HS-5 (cell line): ENCODE data around the gene SPATA20.

Experiments
- DNase-seq: peaks from one replicate; pipeline ENCODE4 v3.0.0-alpha.2; 2012; ENCODE audit warnings: low read depth

SPATA20 gene

DNA sequence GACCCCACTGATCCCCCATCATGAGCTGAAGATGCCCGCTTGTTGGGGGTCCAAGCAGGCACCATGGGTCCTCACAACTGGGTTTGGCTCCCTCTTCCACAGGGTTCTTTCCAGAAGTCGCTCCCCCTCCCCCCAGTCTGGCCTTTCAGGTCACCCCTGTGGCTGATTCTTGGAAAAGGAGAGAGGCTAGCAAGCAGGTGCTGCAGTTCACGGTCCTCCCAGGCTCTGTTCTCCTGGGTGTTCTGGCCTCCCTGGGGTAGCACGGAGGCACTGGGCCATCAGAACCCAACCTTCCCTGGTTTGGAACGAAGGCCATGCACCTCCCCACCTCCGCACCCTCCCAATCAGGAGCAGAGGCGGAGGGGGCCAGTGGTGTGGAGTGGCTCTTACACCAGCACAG is 32.4 kb downstream of the SPATA20 start:
- DNase-seq = no peak

DNA sequence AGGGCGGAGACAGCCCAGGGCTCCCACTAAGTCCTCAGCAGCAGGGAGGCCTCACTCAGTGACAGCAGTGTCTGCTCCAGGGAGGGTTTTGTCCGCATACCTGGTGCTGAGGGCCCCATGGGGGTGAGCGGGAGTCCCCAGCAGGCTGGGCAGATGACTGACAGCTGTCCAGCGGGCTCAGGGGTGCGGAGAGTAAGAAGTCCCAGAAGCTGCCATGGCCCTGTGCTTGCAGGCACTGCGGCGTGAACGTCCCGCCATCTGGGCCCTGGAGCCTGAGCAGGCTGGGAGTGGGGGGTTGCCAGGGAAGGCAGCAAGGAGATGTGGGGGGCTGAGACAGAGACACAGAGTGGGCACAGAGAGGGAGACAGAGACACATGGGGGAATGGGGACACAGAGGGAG is 33.7 kb downstream of the SPATA20 start:
- DNase-seq = no peak

DNA sequence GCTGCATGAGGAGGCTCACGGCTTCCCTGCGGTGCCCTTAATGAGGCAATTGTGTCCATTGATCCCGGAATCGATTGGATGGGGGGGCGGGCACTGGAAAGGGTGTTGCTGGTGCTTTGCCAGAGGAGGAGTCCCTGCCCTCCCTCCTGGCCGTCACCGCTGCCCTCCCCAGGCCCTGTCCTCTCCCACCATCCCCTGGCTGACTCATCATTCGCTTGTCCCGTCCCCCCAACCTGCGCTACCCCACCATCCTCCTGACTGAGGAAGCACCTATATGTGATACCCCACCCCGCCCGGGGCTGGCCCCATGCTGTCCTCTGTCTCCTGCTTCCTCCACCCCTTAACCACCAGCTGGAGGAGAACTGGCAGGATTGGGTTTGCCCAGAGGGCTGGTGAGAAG is 34.3 kb downstream of the SPATA20 start:
- no peak for DNase-seq

DNA sequence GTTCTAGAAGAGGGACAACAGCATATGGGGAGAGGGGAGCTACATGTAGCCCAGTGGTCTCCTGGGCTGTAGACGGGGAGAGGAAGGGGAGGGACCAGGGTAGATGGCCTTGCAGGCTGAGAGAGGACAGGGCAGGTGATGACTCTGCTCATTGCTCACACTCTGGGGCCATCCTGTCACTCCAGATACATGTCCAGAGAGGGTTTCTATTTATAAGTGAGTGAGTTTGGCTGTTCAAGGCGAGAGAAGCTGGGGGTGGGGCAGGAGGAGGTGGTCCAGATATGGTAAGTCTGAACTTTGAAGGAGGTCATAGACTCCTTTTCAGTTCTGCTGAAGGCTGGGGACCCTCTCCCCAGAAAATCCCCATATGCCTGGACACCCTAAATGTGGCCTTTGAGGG is 35.8 kb downstream of the SPATA20 start:
- DNase-seq = no peak

DNA sequence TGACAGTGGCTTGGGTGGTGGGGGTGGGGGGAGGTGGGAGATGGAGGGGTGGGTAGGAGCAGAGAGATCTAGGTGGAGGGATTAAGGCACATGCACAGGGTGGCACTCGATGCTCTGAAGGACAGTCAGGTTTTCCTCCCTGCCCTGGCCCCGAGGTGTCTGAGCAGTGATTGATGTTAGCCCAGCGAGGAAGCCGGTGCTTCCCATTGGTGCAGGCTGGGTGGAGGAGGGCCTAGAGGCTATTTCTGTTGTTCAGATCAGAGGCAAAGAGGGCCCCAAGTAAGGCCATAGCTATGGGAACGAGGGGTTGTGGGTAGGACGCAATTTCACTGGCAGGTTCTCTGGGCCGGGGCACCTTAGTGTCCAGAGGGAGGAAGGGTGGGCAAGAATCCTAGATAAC is 36.7 kb downstream of the SPATA20 start:
- DNase-seq = no peak

DNA sequence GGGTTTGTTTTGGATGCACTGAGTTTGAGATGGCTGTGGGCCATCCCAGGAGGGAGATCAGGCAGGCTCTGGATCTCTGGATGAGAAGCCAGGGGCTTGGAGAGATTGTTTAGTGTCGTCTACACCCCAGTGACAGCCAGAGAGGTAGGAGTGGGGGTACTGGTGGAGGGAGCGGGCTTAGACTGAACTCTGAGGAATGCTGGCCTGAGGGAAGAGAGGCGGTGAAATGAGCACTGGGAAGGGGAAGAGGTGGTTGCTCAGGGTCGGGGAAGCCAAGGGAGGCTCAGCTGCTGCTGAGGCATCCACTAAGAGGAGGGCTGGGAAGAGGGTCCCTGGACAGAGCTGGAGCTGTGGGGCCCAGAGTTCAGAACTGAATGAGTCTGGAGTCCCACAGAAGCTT is 37.1 kb downstream of the SPATA20 start:
- no peak for DNase-seq

GRCh38 chr17:50584749-50585148 is 37.8 kb downstream of the SPATA20 start:
- DNase-seq = no peak

DNA sequence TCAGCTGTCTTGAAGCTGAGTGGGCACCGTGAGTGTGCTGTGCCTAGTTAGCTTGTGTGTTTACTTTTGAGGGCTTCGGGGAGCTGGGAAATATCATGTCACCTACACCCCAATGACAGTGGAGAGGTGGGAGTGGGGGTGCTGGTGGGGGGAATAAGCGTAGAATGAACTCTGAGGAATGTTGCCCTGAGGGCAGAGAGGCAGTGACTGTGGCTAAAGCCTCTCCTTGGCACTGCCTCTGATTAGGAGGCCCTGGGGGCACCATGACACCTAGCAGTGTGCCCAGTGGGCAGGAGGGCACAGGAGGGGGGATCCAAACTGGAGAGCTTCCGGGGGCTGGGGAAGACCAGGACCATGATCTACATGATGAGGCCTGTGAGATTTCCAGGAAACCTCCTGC is 38.4 kb downstream of the SPATA20 start:
- no peak for DNase-seq

DNA sequence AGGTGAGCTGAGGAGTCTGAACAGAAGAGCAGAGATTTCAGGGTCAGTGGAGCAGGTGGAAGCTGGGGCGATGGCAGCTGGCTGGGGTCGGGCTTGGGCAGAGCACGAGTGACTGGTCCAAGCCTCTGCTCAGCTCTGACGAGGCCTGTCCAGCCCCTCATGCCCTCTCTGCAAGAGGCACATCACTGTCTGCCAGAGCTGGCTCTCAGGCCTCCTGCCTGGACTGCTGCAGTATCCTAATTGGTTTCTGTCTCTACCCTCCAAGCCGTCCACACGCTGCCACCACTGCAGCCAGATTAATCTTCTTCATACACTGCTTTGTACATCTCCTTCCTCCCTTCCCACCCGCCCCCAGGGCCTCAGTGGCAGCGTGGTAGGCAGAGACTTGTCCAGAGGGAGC is 38.9 kb downstream of the SPATA20 start:
- no peak for DNase-seq

DNA sequence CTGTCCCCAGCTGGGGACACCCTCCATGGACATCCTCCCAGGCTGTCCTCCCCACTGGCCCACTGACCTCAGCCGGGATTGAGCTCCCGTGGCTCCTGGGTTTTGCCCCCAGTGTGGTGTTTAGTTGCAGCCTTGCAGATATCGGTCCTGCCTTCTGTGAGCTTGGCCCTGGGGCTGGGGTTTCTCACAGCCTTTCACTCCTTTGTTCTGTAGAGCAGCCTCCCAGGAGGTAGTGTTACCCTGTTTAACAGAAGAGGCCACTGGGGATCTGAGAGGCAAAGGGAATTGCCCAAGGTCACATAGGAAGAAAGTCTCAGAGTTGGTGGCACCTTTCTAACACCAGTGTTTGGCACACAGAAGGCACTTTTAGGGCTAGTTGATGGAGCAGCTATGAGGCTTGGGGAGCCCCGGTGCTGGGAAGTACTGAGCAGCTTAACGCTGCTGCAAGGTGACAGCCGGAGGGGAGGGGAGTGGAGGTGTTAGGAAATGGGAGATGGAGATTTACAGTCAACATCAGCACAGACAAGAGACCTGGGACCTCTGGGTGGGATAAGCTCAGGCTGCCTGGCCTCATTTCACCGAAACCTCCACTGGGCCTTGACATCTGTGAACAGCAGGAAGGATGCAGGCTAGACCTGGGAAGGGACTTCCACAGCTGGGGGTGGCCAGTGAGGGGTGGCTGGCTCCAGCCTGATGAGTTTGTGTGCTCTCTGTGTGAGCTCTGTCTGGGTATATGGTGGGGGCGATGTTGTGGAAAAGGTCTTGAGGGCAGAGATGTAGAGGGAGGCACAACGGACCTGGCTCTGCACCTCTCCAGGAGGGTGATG is 39.7 kb downstream of the SPATA20 start:
- no peak for DNase-seq

DNA sequence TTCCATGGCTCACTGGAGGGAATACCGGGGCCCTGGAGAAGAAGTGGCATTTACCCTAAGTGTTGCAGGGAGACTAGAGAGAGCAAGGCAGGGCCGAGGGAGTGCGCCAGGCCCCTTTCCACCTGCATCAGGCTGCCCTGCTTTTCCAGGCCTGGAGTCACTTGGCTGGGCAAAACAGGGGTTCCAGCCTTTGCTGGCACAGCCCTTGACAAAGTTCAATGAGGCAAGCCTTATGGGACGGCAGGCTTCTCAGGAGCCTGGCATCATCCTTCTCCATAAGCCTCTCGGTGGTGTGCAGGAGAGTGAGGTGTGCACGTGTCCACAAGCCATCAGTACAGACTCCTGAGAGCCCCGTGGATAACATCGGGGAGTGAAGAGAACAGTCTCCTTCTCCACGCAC is 40.6 kb downstream of the SPATA20 start:
- no peak for DNase-seq

- DNase-seq = no peak
Measured at GRCh38 chr17:50588391-50589049, 41.5 kb downstream of the SPATA20 start.

- no peak for DNase-seq
Measured at GRCh38 chr17:50589095-50589705, 42.2 kb downstream of the SPATA20 start.

- no peak for DNase-seq
Measured at GRCh38 chr17:50590946-50591737, 44.2 kb downstream of the SPATA20 start.

GRCh38 chr17:50593321-50593720 is 46.3 kb downstream of the SPATA20 start:
- DNase-seq = no peak

GRCh38 chr17:50594128-50594823 is 47.3 kb downstream of the SPATA20 start:
- no peak for DNase-seq

- no peak for DNase-seq
Measured at GRCh38 chr17:50594892-50595291, 47.9 kb downstream of the SPATA20 start.

DNA sequence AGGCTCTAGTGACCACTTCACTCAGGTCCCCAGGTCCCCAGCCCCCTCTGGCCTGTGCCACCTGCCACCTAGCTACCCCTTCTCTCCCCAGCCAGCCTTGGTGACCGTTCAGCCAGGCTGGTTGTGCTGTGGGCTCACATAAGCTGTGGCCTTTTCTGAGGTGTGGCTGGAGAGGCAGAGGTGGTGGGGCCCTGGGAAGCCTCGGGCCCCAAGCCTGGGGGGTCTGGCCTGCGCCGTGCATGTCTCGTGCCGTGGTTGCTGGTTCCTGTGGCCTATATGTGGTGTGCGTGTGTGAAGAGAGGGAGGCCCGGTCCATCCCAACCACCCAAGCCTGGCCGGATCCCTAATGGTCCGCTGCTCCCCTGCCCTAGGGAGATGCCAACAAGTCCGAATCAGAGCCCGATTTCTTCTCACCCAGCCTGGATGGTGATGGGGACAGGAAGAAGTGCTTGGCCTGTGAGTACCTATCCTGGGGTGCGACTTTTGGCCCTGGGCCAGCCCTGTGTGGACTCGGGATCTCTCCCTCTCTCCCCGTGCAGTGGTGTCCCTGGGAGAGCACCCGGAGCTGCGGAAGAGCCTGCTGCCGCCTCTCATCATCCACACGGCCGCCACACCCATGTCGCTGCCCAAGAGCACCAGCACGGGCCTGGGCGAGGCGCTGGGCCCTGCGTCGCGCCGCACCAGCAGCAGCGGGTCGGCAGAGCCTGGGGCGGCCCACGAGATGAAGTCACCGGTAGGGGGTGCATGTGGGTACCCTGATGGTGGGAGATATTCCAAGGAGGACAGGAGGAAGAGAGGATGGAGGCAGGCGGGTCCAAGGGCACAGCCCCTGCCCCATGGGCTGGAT is 49.4 kb downstream of the SPATA20 start:
- DNase-seq = no peak

GRCh38 chr17:50598487-50598886 is 51.5 kb downstream of the SPATA20 start:
- no peak for DNase-seq

- DNase-seq = no peak
Measured at GRCh38 chr17:50599606-50600005, 52.6 kb downstream of the SPATA20 start.

GRCh38 chr17:50601823-50602375 is 54.9 kb downstream of the SPATA20 start:
- no peak for DNase-seq
